Measurements from ENCODE around the gene ABCF3.

Gene ABCF3

GRCh38 chr3:184211297-184211696, 25.3 kb downstream of the ABCF3 start:
- DNase-seq (ENCODE audit: low read depth in 2 of 2): no peak
- TF ChIP-seq, protein P1, sequence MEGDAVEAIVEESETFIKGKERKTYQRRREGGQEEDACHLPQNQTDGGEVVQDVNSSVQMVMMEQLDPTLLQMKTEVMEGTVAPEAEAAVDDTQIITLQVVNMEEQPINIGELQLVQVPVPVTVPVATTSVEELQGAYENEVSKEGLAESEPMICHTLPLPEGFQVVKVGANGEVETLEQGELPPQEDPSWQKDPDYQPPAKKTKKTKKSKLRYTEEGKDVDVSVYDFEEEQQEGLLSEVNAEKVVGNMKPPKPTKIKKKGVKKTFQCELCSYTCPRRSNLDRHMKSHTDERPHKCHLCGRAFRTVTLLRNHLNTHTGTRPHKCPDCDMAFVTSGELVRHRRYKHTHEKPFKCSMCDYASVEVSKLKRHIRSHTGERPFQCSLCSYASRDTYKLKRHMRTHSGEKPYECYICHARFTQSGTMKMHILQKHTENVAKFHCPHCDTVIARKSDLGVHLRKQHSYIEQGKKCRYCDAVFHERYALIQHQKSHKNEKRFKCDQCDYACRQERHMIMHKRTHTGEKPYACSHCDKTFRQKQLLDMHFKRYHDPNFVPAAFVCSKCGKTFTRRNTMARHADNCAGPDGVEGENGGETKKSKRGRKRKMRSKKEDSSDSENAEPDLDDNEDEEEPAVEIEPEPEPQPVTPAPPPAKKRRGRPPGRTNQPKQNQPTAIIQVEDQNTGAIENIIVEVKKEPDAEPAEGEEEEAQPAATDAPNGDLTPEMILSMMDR (IDR thresholded peaks at IDR 0.05; ENCODE audit: low read depth, low read length): no peak
- no peak overlapping the region for H3K4me3 ChIP-seq (replicated peaks in 1 of 2; ENCODE audit: low read depth in 2 of 2, low read length in 2 of 2)

- TF ChIP-seq, protein P1 (IDR thresholded peaks at IDR 0.05; ENCODE audit: low read depth, low read length): no peak
- DNase-seq (ENCODE audit: low read depth in 2 of 2): no peak
Measured at GRCh38 chr3:184211718-184212117, 25.7 kb downstream of the ABCF3 start.

DNA sequence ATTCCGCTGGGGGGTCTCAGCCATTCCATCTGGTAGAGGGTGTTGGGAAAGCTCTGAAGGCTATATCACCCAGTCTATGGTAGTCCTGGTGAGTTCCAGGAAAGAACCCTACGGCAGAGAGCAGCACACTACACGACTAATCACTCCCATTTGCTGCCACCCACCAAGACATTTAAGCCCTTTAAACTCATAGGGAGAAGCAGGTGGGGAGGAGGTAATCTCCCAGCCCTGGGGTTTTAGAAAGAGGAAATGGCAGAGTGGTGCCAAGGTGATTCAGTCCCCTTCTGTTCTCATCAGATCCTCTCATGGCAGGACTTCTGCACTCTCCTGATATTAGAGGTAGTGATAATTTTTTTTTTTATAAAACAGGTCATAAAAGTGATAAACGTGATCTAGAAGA, 32.8 kb downstream of the ABCF3 start:
- no peak overlapping the region for H3K4me3 ChIP-seq (replicated peaks in 1 of 2; ENCODE audit: low read depth in 2 of 2, low read length in 2 of 2)
- TF ChIP-seq, protein P1 (IDR thresholded peaks at IDR 0.05; ENCODE audit: low read depth, low read length): no peak
- DNase-seq (ENCODE audit: low read depth in 2 of 2): no peak

More at GRCh38 chr3:184211718-184212117, 25.7 kb downstream of the ABCF3 start:
- H3K4me3 ChIP-seq (replicated peaks in 1 of 2; ENCODE audit: low read depth in 2 of 2, low read length in 2 of 2): no peak overlapping the region

- TF ChIP-seq, protein P1 (IDR thresholded peaks at IDR 0.05; ENCODE audit: low read depth, low read length): no peak
- DNase-seq (ENCODE audit: low read depth in 2 of 2): peak in 1 of 2 donors; percentile 25
- H3K4me3 ChIP-seq (replicated peaks in 1 of 2; ENCODE audit: low read depth in 2 of 2, low read length in 2 of 2): no peak overlapping the region
Measured at GRCh38 chr3:184222521-184222920, 36.5 kb downstream of the ABCF3 start.

- TF ChIP-seq, protein P1 (IDR thresholded peaks at IDR 0.05; ENCODE audit: low read depth, low read length): no peak
Measured at GRCh38 chr3:184223946-184224345, 37.9 kb downstream of the ABCF3 start.

DNA sequence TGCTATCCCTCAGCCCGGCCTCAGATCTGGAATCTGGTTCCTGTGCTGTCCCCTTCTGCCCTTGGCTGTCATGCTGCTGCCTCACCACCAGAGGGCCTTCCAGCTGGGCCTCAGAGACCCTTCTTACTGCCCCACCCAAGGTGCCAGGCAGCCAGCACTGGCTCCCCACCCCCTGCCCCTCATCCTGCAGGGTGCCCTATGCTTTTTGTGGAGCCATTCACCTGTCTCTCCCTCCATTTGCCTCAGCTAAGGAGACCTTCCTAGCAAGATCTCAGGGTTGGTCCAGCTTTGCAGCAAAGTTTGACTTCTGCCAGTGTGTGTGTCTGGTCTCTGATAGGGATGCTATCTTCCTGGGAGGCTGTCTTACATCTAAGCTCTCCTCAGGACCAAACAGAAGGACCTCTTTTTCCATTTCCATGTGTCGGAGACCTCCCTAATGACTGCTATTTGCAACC, 41.5 kb downstream of the ABCF3 start:
- peak; percentile 33 to 40 for DNase-seq (ENCODE audit: low read depth in 2 of 2)
- TF ChIP-seq, protein P1 (IDR thresholded peaks at IDR 0.05; ENCODE audit: low read depth, low read length): peak; percentile 94
- no peak overlapping the region for H3K4me3 ChIP-seq (replicated peaks in 1 of 2; ENCODE audit: low read depth in 2 of 2, low read length in 2 of 2)

More at GRCh38 chr3:184223946-184224345, 37.9 kb downstream of the ABCF3 start:
- DNase-seq (ENCODE audit: low read depth in 2 of 2): no peak
- H3K4me3 ChIP-seq (replicated peaks in 1 of 2; ENCODE audit: low read depth in 2 of 2, low read length in 2 of 2): no peak overlapping the region

Data from cardiac fibroblast (primary cell).